ENCODE measurements around the gene PSD4.

Gene PSD4

DNA sequence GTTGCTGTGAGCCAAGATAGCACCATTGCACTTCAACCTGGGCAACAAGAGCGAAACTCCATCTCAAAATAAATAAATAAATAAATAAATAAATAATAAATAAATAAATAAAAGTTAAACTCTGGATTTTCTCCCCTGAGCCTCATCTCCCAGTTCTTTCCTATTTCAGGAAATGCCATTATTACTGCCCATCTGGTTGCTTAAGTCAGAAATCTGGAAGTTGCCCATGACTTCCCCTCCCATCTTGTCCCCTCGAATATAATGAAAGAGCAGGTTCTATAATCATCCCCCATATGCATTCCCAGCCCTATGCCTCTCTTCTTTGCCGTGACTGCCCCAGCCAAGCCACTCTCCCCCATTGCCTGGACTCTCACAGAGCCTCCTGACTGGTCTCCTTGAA is 4.2 kb upstream of the PSD4 start:
- Mint-ChIP-seq H3K36me3 (ENCODE audit: low read depth) (no peaks in the 10 kb centered on the region), H3K27ac (no peak overlapping the region), H3K4me3 (no peak overlapping the region), H3K27me3 (ENCODE audit: low read depth, poor library complexity) (peaks cover 11% of the 10 kb centered on the region), H3K9me3 (no peaks in the 10 kb centered on the region), H3K4me1 (peaks cover 28% of the 10 kb centered on the region)
- TF ChIP-seq, protein P1, sequence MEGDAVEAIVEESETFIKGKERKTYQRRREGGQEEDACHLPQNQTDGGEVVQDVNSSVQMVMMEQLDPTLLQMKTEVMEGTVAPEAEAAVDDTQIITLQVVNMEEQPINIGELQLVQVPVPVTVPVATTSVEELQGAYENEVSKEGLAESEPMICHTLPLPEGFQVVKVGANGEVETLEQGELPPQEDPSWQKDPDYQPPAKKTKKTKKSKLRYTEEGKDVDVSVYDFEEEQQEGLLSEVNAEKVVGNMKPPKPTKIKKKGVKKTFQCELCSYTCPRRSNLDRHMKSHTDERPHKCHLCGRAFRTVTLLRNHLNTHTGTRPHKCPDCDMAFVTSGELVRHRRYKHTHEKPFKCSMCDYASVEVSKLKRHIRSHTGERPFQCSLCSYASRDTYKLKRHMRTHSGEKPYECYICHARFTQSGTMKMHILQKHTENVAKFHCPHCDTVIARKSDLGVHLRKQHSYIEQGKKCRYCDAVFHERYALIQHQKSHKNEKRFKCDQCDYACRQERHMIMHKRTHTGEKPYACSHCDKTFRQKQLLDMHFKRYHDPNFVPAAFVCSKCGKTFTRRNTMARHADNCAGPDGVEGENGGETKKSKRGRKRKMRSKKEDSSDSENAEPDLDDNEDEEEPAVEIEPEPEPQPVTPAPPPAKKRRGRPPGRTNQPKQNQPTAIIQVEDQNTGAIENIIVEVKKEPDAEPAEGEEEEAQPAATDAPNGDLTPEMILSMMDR (IDR thresholded peaks at IDR 0.05) = no peak
- DNase-seq = no peak

DNA sequence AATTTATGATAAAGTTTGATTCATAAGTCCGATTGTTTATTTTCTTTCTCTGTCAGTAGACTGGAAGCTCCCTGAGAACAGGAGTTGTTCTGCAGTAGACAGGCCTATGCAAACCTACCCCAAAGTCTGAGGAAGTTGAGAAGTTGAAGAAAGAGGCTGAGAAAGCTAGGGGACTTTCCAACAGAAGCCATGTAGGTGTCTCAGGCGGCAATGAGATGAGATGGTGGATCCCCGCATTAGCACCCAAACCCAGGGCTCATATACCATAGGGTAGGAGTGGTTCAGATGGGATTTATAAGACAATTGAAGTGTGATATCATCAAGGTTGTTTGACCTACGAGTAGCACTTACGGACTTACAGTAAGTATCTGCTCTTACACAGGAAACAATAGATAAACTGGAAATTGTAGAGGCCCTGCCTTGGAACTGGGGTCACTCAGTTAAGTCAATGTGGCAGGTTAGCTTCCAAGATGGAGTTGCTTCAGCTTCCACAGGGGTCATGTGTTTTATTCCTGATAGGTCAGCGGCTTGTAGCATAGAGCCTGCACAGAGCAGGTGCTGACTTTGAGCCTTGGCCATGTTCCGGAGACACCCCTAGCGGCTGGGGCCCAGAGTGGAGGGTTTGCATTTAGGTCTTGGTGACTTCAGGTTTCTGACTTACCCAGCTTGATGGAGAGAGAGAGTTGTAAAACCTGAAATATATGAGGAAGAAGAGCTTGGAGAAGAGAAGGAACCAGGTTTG is 2.3 kb upstream of the PSD4 start:
- peaks cover 11% of the 10 kb centered on the region for H3K27me3 Mint-ChIP-seq (ENCODE audit: low read depth, poor library complexity)
- no peak for DNase-seq
- no peaks in the 10 kb centered on the region for H3K9me3 Mint-ChIP-seq
- H3K36me3 Mint-ChIP-seq (ENCODE audit: low read depth) = no peaks in the 10 kb centered on the region
- TF ChIP-seq, protein P1 (IDR thresholded peaks at IDR 0.05) = no peak
- no peak overlapping the region for H3K4me3 Mint-ChIP-seq
- no peak overlapping the region for H3K27ac Mint-ChIP-seq
- H3K4me1 Mint-ChIP-seq = peaks cover 26% of the 10 kb centered on the region

- TF ChIP-seq, protein P1 (IDR thresholded peaks at IDR 0.05) = no peak
- peaks cover 20% of the 10 kb centered on the region for H3K4me1 Mint-ChIP-seq
- H3K9me3 Mint-ChIP-seq = no peaks in the 10 kb centered on the region
- no peak for DNase-seq
- peaks cover 9% of the 10 kb centered on the region for H3K27me3 Mint-ChIP-seq (ENCODE audit: low read depth, poor library complexity)
- H3K4me3 Mint-ChIP-seq = no peak overlapping the region
- no peaks in the 10 kb centered on the region for H3K36me3 Mint-ChIP-seq (ENCODE audit: low read depth)
- H3K27ac Mint-ChIP-seq = no peak overlapping the region
Observed at GRCh38 chr2:113172721-113173541, 840 bp upstream of the PSD4 start.

DNA sequence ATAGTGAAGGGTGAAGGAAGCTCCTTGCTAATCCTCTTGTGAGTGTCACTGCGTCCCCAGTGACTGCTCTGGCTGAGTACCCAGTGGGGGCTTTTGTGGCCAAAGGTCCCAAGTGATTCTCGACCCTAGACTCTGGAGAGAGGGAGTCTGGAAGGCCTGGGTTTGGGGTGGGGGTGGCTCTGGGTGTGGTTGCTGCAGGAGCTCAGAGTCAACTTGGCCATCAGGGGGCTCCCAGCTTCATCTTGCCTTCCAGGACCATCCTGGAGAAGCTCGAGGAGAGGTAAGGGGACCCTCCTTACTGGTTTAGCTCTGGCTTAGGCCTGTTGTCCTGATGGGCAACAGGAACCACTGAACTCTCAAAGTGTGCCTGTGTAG is 592 bp downstream of the PSD4 start:
- peaks cover 24% of the 10 kb centered on the region for H3K4me1 Mint-ChIP-seq

DNA sequence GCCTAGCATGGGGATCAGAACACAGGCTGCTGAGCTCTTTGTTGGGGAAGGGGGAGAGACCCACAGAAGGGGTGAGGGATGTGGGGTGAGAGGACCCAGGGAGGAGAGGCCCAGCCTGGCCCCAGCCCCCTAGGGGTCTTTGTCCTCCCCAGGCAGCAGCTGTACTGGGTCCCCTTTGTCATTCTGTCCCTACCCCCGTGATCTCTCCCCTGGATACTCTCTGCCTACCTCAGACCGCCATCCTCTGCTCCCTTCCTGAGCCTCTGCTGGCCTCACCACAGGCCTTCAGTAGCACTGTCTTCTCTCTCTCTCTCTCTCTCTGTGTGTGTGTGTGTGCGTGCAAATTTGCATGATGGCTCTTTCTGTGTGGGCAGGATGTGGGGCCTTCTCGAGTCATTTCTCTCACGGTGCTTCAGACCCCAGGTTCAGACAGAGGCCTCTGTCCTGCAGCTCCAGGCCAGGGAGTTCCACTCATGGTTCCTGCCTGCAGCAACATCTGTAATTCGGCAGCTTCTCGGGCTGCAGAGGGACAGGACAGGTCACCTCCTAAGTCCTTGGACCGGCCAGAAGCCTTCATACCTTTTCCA is 1.4 kb downstream of the PSD4 start:
- no peak for DNase-seq
- H3K4me1 Mint-ChIP-seq = peaks cover 26% of the 10 kb centered on the region
- H3K27me3 Mint-ChIP-seq (ENCODE audit: low read depth, poor library complexity) = peaks cover 4% of the 10 kb centered on the region

More for the DNA sequence above, 592 bp downstream of the PSD4 start:
- TF ChIP-seq, protein P1 (IDR thresholded peaks at IDR 0.05) = no peak
- DNase-seq = no peak
- peaks cover 5% of the 10 kb centered on the region for H3K27me3 Mint-ChIP-seq (ENCODE audit: low read depth, poor library complexity)
- H3K27ac Mint-ChIP-seq = no peak overlapping the region
- H3K36me3 Mint-ChIP-seq (ENCODE audit: low read depth) = no peaks in the 10 kb centered on the region
- no peaks in the 10 kb centered on the region for H3K9me3 Mint-ChIP-seq
- no peak overlapping the region for H3K4me3 Mint-ChIP-seq

More for the DNA sequence above, 1.4 kb downstream of the PSD4 start:
- Mint-ChIP-seq H3K27ac (no peak overlapping the region), H3K36me3 (ENCODE audit: low read depth) (no peaks in the 10 kb centered on the region), H3K4me3 (no peak overlapping the region), H3K9me3 (no peaks in the 10 kb centered on the region)
- TF ChIP-seq, protein P1 (IDR thresholded peaks at IDR 0.05) = no peak
